HG02798 (cell line): Measurements from ENCODE around the gene AQP2.

Experiments used
- ATAC-seq: cut with Tn5 transposase; IDR thresholded peaks from one replicate; pipeline ENCODE4 v1.9.1; 2021; ENCODE audit warnings: mild to moderate bottlenecking; ENCODE audit not compliant: unreplicated experiment, poor library complexity

AQP2 gene, protein sequence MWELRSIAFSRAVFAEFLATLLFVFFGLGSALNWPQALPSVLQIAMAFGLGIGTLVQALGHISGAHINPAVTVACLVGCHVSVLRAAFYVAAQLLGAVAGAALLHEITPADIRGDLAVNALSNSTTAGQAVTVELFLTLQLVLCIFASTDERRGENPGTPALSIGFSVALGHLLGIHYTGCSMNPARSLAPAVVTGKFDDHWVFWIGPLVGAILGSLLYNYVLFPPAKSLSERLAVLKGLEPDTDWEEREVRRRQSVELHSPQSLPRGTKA

DNA sequence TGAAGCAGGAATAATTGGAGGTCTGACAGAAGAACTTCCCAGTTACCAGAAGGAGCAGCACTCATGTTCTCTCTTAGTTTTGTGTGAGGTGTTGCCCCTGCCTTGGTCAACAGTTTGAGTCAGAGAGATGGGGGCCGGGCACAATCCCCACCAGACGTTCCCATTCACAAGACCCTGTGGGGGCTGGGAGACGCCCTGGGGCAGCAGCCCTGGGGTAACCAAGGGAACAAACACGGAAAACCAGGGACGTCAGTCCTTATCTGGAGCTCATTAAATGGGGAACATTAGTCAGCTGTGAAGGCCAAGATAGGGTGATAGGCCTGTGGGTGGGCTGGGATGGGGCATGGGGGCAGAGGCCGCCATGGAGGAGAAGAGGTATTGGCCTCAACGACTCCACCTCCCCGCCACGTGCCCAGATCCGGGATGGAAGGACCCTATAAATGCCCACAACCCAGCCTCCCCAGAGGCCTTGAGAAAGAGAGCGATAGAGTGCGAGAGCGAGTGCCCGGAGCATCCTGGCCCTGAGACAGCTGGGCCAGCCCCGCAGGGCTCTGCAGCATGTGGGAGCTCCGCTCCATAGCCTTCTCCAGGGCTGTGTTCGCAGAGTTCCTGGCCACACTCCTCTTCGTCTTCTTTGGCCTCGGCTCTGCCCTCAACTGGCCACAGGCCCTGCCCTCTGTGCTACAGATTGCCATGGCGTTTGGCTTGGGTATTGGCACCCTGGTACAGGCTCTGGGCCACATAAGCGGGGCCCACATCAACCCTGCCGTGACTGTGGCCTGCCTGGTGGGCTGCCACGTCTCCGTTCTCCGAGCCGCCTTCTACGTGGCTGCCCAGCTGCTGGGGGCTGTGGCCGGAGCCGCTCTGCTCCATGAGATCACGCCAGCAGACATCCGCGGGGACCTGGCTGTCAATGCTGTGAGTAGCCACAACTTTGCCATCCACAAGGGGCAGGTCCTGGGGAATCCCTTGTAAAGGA is at the start of gene AQP2:
Gene AQP2, plus strand, starts transcription at position 465 of the 979 bp plus-strand sequence. Its CDS starts 94 bp downstream, at position 559.
- ATAC-seq = no peak

DNA sequence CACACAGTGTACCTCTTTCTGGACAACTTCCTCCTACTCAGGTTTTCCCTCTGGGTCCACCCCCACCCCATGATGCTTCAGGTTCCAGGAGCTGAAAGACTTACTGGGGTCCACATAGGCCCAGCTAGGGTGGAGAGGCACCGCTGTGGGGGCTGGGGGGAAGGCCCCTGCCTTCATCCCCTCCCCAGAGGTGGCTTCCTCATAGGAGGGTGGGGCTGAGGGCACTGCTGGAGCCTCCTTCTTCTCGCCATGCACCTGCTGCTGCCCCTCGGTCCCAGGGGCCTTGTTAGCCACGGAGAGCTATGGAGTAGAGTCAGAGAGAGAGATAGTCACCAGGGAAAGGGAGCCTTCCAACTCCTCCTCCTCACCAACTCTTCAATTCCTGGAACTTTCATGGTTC is 49.5 kb upstream of the AQP2 start:
- no peak for ATAC-seq

DNA sequence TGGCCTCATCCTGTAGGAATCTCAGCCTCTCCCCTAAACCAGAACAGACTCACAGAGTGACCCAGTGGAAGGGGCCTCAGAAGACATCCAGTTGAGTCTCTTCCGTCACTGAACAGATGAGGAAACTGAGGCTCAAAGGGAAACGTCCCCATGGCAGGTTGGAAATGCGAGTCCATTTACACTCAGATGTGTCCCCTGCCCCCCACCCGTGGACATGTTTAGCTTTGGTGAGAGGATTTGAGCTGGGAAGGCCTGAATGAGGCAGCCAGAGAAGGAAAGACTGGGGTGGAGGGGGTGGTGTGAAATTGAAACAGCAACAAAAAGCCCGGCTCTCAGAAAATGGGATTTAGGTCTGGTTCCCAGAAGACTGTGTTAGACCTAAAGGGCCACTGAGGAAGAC is 48.6 kb upstream of the AQP2 start:
- no peak for ATAC-seq

DNA sequence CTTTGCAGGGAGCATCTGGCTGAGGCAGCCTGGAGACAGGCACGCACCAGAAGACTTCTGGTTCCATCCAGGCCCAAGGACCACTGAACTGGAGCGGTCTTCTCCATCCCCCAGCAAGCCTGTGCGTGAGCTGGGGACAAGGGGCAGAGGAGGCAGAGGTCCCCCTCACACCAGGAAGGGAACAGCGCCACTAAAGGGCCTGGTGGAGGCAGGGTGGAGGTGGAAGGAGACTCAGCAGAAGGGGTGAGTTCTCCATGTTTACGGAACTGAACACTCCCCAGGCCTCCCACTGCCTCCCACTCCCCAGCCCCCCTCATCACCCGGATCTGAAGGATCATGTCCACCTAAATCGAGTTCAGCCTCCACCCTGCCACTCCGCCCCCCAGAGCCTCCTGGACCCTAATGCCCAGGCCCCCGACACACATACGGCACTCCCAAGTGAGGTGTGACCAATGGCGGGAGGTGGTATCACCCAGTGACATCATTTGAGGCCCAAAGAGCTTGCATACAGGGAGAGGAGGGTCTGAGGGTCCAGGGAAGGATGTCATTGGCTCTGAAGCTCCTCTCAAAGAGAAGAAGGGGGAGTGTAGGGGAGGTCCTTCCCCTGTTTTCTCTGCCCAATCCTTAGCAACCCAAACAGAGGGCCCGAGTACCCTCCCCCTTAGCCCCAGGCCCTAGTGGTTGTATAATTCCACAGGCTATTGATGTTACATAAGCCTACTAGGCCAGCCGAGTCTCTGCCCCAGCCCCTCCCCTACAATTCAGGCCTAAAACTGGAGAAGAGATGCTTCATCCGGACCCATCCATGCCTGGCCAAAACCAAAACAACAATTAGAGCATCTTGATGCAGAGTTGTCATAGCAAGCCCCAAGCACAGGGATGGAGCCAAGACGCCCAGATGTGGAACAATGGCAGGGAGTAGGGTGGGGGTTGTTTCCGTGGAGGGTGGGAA is 47.9 kb upstream of the AQP2 start:
- ATAC-seq = no peak

DNA sequence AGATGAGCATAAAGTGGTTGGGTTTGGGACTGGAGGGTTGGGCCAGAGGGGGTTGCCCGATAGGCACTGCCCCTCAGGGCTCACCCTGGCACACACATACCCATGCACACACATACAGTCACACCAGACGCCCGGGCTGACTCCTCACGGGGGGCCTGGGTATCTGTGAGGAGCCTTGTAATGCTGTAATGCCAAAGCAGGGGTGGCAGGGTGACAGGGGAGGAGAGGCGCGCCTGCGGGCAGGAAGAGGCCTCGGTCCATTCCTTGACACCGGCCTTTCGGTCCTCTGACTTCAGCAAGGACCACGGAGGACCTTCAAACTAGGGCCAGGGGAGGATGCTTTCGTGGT is 47.2 kb upstream of the AQP2 start:
- no peak for ATAC-seq

DNA sequence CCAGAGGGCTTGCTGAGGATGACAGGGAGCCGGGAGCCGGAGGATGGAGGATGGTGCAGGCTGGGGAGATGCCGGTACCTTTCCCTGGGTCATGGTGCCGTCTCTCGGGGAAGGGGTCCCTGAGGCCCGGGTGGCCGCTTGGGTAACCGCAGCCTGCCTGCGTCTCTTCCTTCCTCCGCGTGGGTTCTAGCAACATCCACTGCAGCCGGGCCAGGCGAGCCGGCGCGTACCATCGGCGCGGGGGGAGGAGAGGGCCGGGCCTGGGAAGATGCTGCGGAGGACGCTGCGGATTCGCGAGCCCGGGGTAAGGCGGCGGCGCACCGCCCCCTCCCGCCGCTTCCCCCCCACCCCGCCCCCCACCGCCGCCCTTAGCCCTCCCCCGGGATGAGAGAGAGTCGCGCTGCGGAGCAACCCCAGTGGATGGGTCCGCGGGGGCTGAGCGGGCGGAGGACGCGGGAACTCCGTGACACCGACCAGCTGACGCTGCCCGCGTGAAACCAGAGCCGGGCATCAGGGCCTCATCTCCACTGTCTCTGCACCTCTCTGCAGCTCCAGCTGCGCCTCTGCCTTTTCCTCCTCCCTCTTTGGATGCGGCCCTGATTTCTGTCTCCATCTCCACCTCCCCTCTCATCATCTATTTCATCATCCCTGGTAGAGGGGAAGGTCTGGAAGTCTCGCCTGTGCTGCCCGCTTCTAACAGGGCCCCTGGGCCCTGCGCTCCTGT is 46.7 kb upstream of the AQP2 start, which contains the start of gene FAIM2:
Gene FAIM2, minus strand, starts transcription at position 201 of the 724 bp plus-strand sequence. Its CDS starts 108 bp downstream, at position 93.
- ATAC-seq = no peak

DNA sequence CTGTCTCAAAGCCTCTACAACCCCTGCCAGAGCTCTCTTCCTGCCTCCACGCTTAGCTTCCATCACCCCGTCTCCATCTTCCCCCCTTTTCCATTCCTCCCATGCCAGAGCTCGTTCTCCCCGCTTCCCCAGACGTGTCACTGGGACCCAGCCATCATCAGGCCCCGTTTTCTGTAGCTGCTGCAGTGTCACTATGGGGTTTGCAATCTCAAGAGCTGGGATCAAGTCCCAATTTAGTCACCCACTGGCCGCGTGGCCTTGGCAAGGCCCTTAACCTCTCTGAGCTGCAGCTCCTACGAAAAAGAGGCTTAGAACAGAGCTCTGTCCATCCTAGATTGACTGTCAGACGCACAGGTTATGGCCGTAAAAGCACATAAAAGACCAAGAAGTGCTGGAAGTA is 45.9 kb upstream of the AQP2 start:
- no peak for ATAC-seq

DNA sequence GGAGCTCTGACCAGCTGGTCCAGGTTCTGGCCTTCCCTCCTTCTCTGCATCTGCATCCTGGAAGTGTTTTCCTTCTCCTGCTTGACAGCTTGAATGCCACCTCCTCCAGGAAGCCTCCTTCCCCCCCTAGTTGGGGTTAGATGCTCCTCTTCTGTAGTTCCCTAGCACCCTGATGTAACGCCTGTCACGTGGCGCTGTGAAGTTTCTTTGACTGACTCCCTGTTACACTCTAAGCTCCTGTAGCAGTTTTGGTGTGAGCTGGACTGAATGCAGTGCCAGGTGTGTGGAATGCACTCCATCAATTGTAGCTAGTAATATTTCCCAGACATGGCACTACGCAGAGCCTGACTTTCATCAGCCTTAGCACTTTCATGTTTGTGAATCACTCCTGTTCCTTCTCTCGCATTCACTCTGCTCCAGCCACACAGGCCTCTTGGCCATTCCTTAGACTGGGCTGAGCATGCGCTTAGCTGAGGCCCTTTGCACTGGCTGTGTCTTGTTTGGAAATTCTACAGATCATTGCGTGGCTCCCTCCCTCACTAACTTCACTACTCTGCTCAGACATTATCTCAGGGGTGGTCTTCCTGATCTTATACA is 44.7 kb upstream of the AQP2 start:
- ATAC-seq = no peak

DNA sequence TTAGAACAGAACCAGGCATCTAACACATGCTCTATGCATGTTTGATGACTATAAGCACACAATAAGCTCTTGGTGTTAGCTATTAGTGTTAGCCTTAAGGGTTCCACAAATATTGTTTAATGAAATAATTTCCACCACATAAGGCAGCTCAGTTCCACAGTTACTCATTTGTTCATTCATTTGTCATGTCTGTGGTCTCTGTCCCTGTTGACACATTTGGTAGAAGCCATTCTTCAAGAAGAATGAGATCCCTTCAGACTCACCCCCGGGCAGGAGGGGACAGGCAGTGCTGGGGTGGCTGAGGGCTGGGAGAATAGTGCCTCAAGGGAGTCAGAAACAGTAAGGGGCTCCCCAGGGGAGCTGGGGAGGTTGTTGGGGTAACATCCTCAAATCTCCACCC is 43.2 kb upstream of the AQP2 start:
- no peak for ATAC-seq

DNA sequence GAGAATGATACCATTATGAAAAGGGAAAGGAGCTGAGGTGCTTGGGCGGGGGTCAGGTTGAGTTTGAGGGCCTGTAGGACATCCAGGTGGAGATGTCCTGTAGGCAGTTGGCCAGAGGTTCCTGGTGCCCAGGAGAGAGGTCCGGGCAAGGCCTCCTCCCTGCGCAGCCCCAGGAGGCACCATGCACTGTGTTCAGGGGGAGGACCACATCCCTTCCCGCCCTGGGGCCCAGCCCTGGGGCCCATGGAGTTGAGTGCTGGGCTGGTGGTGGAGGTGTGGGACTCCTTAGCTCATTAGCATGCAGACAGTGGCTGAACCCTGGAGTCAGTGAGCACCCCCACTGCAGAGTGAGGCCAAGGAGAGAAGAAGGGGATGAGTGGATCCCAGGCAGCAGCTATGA is 41.2 kb upstream of the AQP2 start:
- no peak for ATAC-seq

DNA sequence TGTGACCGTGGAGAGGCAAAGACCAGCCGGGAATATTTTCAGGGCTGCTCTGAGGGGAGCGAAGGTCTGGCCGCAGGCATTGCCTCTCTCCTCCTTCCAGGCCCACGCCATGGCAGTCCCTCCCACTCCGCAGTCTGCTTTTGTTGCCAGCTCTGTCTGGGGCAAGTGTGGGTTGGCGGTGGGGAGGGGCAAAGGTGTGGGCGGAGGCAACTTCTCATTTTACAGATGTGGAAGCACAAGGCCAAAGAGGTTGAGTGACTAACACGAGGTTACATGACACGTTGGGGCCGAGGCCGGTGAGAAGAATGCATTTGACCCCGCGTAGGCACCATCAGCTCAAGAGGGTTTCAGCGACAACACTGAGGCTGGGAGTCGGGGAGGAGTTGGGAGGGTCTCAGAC is 40.7 kb upstream of the AQP2 start:
- ATAC-seq = no peak

DNA sequence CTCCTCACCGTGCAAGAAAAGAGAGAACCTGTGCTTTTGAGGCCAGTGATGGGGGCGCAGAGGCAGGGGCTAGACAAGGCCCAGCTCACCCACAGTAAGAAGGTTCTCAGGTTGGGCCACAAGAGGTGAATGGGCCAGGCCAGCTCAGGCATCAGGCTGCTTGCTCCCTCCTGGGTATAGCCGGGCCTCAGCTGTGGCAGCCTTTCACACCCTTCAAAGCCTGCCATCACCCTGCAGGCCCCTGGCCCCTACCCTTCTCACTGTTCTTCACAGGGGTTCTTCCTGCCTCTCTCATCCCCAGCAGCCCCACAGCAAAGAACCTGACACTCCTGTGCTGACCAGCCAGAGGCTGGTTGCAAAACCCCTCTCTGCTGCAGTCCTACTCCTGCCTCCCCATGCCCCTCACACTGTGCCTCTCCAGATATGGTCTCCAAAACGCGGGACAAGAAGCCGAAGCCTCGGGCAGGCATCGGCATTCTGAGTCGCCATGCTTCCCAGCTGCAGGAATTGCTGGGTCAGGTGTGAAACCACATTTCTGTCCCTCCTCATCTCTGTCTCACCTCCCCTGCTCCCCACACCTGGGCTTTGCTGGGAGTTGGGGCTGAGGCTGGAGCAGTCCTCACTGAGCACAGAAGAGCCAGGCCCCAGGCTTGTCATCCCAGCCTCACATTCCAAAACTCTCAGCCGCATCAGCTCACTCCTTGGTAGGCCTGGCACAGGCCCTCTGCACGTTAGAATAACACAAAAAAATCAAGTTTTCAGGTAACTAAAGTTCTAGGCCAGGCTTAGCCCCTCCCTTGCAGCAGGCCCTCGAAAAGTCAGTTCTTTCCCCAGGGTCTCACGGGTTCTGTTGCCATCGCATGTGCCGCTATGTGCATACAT is 40.0 kb upstream of the AQP2 start:
- ATAC-seq = no peak

DNA sequence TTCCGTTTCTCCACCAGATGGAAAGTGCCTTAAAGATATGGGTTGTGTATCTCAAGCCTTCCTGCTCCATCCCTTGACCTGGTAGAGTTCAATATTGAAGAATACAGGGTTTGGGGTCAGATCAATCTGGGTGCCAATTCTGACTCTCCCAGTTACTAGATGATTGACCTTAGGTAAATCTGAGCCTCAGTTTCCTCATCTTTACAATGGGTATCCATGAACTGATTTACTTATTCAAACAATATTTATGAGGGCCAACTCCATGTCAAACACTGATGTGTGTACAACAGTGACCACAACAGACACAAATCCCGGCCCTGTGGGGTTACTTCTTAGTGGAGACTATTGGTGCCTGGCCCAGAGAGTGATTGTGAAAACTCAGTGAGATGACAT is 39.3 kb upstream of the AQP2 start:
- no peak for ATAC-seq

DNA sequence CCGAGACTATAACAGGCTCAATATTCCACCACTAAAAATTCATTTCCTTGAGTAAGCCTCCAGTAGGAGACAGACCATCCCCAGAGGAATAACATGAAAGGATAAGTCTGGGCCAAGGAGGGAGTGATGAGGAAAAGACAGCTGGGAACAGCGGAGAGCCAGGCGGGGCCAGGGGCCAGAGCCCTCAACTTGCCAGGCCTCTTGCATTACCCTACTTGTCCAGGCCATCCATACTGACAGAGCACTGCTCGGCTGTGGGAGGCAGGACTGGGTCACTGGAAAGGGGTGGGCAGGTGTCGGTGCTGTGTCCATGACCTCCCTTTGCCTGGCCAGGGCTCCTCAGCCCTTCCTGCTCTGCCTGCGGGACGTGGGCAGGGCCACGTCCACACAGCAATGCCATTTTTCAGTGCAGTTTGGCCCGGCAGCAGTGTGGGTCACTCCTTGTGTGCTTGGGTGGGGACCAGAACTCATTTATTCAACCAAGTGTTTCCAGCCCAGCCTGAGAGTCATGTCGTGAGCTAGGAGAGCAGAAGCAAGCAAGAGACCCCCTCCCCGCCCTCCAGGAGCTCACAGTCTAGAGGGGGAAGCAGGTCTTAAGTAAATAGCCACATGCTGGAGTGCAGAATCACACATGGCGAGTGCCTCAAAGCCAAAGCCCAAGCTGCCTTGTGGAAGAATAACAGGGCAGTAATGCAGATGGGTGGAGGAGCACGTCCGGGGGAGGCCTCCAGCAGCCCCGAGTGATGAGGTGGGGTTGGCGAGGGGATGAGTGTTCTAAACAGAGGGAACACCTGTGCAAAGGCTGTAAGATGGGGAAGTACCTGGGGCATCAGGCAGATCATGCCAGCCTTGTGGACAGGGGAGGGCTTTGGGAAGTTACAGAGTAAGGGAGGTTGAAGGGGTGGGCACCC is 37.9 kb upstream of the AQP2 start:
- ATAC-seq = no peak

DNA sequence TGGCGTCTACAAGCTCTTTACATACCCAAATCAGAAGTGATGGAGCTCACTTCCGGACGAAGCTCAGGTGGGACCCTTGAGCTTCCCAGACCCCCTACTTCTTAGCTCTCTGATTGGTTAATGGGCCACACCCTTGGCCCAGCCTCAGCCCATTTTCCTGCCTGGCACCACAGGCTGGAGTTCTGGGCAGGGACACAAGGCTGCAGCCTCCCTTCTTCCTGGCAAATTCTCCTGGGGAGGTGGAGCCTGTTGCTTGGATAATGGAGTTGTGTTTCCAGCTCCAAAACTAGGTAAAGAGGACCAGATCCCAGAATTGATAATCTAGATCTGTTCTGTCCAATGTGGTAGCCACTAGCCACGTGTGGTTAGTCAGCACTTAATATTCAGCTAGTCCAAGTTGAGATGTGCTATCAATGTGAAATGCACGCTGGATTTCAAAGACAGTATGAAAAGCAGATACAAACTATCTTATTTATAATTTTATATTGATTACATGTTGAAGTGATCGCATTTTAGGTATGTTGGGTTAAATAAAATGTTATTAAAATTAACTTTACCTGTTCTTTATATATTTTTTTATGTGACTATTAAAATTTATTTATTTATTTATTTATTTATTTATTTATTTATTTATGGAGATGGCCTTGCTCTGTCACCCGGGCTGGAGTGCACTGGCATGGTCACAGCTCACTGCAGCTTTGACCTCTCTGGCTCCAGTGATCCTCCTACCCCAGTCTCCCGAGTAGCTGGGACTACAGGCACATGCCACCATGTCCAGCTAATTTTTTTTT is 34.2 kb upstream of the AQP2 start:
- no peak for ATAC-seq

DNA sequence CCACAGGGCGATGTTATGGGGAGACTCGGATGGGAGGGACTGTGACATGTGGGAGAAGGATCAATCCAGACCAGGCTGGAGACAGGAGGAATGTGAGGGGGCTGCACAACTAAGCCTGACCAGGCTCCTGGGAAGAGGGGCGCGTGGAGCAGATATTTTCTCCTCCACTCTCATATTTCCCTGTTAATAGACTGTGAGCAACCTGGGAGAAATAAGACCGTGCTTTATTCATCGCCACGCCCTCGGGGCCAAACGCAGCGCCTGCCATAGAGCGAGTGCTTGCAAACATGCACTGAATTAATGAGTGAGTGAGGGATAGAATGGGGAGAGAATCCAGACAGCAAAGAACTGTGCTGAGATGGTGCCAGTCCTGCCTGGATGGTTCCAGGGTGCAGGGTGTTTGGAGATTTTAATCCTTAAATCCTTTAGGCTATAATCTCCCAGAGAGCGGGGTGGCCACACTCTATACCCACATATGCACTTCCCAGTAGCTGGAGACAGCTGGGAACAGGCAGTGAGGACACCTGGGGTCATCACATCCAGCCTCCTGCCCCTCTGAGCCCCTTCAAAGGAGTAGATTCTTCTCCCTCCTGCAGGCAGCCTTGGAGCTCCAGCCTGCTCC is 33.3 kb upstream of the AQP2 start:
- ATAC-seq = no peak
